Uterus (tissue), 4 donors: Measurements from ENCODE around the gene CALHM2. TPM values are rescaled to one million over a fixed set of nuclear protein-coding genes. Genes with fewer than 3 reads are reported as not detected.

Experiments used
- DNase-seq, 2 donors: peaks; one replicate each; pipeline ENCODE4 v3.0.0-alpha.2; 2019 to 2020
- H3K27ac ChIP-seq, 2 donors: fragments of 200-600 bp; sonication (generic); 1 replicate in 1 of 2; 2 replicates in 1 of 2; pipeline ENCODE4 v1.5.1; 2016 to 2018
- H3K27me3 ChIP-seq, 2 donors: fragments of 200-600 bp; sonication (generic); one replicate each; pipeline ENCODE4 v1.5.1; 2018 to 2019; ENCODE audit warnings: control low read depth in 1 of 2
- H3K36me3 ChIP-seq, 2 donors: fragments of 200-600 bp; sonication (generic); one replicate each; pipeline ENCODE4 v1.5.1; 2019; ENCODE audit warnings: control low read depth in 1 of 2
- H3K4me1 ChIP-seq, 2 donors: fragments of 200-600 bp; sonication (generic); one replicate each; pipeline ENCODE4 v1.5.1; 2018 to 2019; ENCODE audit warnings: control low read depth in 1 of 2
- H3K4me3 ChIP-seq, 2 donors: fragments of 200-600 bp; sonication (generic); 1 replicate in 1 of 2; 2 replicates in 1 of 2; pipeline ENCODE4 v1.5.1; 2018 to 2019; ENCODE audit warnings: mild to moderate bottlenecking in 1 of 2
- H3K9me3 ChIP-seq, 2 donors: fragments of 200-600 bp; sonication (generic); one replicate each; pipeline ENCODE4 v1.5.1; 2019; ENCODE audit warnings: control low read depth in 1 of 2
- CTCF ChIP-seq, 4 experiments: fragments of 200-600 bp in 2 of 4; fragments of 450-650 bp in 2 of 4; sonication (generic) in 2 of 4; IDR thresholded peaks; one replicate each; pipeline ENCODE4 v1.5.1; 2016 to 2019; ENCODE audit warnings: antibody characterized with exemption in 4 of 4, mild to moderate bottlenecking in 2 of 4, moderate library complexity in 1 of 4
- POLR2A ChIP-seq, 2 donors: fragments of 450-650 bp; IDR thresholded peaks; one replicate each; pipeline ENCODE4 v1.6.1; 2016; ENCODE audit warnings: antibody characterized with exemption in 2 of 2, mild to moderate bottlenecking in 1 of 2, moderate library complexity in 1 of 2
- intact Hi-C: fragments of 100-400 bp; cut with DNase I; formaldehyde crosslinking; loops from one replicate; pipeline ENCODE4 v1.15.1; 2023; ENCODE audit warnings: low total_unique reads
- total RNA-seq, 4 donors: library from RNA; depleted of rRNA in 3 of 4; stranded (reverse); fragments of >200 nt in 3 of 4; gene quantifications; one replicate each; pipeline versions ENCODE4 v1.1.0 to v1.2.4, GENCODE V29; 2014 to 2023
- donor health status: DM: yes; HTN: yes; CAD: no.

CALHM2 gene
- total RNA-seq, 4 donors from 2014 or later = 29.7 to 98.7 (median 46.8) TPM

GRCh38 chr10:103445767-103446567 lies 6.2 kb downstream of the CALHM2 start:
- H3K36me3 ChIP-seq = no peaks in the 10 kb centered on the region
- no peak overlapping the region for H3K4me3 ChIP-seq
- no peaks in the 10 kb centered on the region for H3K27me3 ChIP-seq
- peak overlapping the region; percentile 91 to 94 for H3K27ac ChIP-seq
- peak; percentile 88 to 89 for DNase-seq
- TF ChIP-seq CTCF (IDR thresholded peaks at IDR 0.05) (no peak), POLR2A (IDR thresholded peaks at IDR 0.05) (no peak)
- intact Hi-C loops = no loop called here
- H3K9me3 ChIP-seq = no peaks in the 10 kb centered on the region
- peaks cover 18 to 53% of the 10 kb centered on the region in 2 donors for H3K4me1 ChIP-seq

GRCh38 chr10:103445366-103445765 lies 6.8 kb downstream of the CALHM2 start:
- intact Hi-C loops = no loop called here
- Histone ChIP-seq H3K36me3 (no peaks in the 10 kb centered on the region), H3K9me3 (no peaks in the 10 kb centered on the region), H3K27me3 (no peaks in the 10 kb centered on the region), H3K4me3 (no peak overlapping the region), H3K4me1 (peaks cover 18 to 52% of the 10 kb centered on the region in 2 donors), H3K27ac (peak overlapping the region; percentile 91 to 94)
- DNase-seq = no peak
- no peak for TF ChIP-seq POLR2A (IDR thresholded peaks at IDR 0.05)
- TF ChIP-seq CTCF (IDR thresholded peaks at IDR 0.05) = no peak

GRCh38 chr10:103444478-103444877 lies 7.7 kb downstream of the CALHM2 start:
- Histone ChIP-seq H3K27me3 (no peaks in the 10 kb centered on the region), H3K4me3 (no peak overlapping the region), H3K4me1 (peaks cover 18 to 44% of the 10 kb centered on the region in 2 donors), H3K36me3 (no peaks in the 10 kb centered on the region), H3K9me3 (no peaks in the 10 kb centered on the region), H3K27ac (peak overlapping the region; percentile 91 to 94)
- TF ChIP-seq CTCF (IDR thresholded peaks at IDR 0.05) (no peak), POLR2A (IDR thresholded peaks at IDR 0.05) (no peak)
- intact Hi-C loops = no loop called here
- DNase-seq = no peak

GRCh38 chr10:103443475-103444185 lies 8.5 kb downstream of the CALHM2 start:
- peak overlapping the region; percentile 91 to 94 for H3K27ac ChIP-seq
- peaks cover 18 to 35% of the 10 kb centered on the region in 2 donors for H3K4me1 ChIP-seq

More at GRCh38 chr10:103443475-103444185, 8.5 kb downstream of the CALHM2 start:
- no peaks in the 10 kb centered on the region for H3K27me3 ChIP-seq
- H3K9me3 ChIP-seq = no peaks in the 10 kb centered on the region
- intact Hi-C loops = no loop called here
- H3K4me3 ChIP-seq = no peak overlapping the region
- TF ChIP-seq POLR2A (IDR thresholded peaks at IDR 0.05) (no peak), CTCF (IDR thresholded peaks at IDR 0.05) (no peak)
- DNase-seq = no peak
- H3K36me3 ChIP-seq = no peaks in the 10 kb centered on the region
